SK-N-SH (cell line): ENCODE results near the gene VPS35. TPM values are rescaled to one million over a fixed set of nuclear protein-coding genes. Genes with fewer than 3 reads are reported as not detected.
"Not testable (repeated sequence)": the region's sequence is repeated elsewhere in the genome, so short reads cannot be mapped to it uniquely, and the experiment has no call there.

Experiments used
- CTCF ChIA-PET: fragments of 300-600, 350-600 bp; formaldehyde crosslinking; extraction: SDS; loops from one replicate; lab custom pipeline; 2021; lab: Yijun Ruan, JAX
- POLR2A ChIA-PET: fragments of 350-600 bp; sonication (Branson Sonifier 250); formaldehyde crosslinking; extraction: SDS; loops from one replicate; lab custom pipeline; 2020; ENCODE audit warnings: antibody characterized with exemption, inconsistent platforms; lab: Yijun Ruan, JAX
- DNase-seq: peaks from one replicate; pipeline ENCODE4 v3.0.0; 2012
- H2AFZ ChIP-seq: fragments of 200-600 bp; sonication (generic); 2 replicates; pipeline ENCODE4 v1.8.1; 2016; ENCODE audit warnings: antibody characterized with exemption, mild to moderate bottlenecking, low read depth
- H3F3A ChIP-seq: fragments of 200-600 bp; sonication (generic); replicated peaks from 2 replicates; pipeline ENCODE3; 2016; ENCODE audit warnings: antibody characterized with exemption, mild to moderate bottlenecking; ENCODE audit not compliant: insufficient read depth
- H3K27ac ChIP-seq, 2 experiments: fragments of 200-500 bp in 1 of 2; fragments of 200-600 bp in 1 of 2; sonication (Bioruptor generic) in 1 of 2; sonication (generic), shearing (Covaris generic) in 1 of 2; 2 replicates each; pipeline versions ENCODE4 v1.5.1 to v1.6.1; 2014 to 2016; ENCODE audit warnings: low read depth in 2 of 2, inconsistent platforms in 1 of 2, low read length in 1 of 2, mild to moderate bottlenecking in 1 of 2, mixed read lengths in 1 of 2
- H3K27me3 ChIP-seq: fragments of 200-600 bp; sonication (generic), shearing (Covaris generic); 2 replicates; pipeline ENCODE4 v1.6.1; 2016; ENCODE audit warnings: mixed run types; ENCODE audit not compliant: insufficient read depth
- H3K36me3 ChIP-seq, 2 experiments: fragments of 200-500 bp in 1 of 2; fragments of 200-600 bp in 1 of 2; sonication (Bioruptor generic) in 1 of 2; sonication (generic) in 1 of 2; replicated peaks in 1 of 2; 2 replicates each; pipeline versions ENCODE3 to v1.5.1; 2014 to 2016; ENCODE audit warnings: low read length in 1 of 2, mild to moderate bottlenecking in 1 of 2; ENCODE audit not compliant: insufficient read depth in 2 of 2, control insufficient read depth in 1 of 2
- H3K4me1 ChIP-seq, 2 experiments: fragments of 200-500 bp in 1 of 2; fragments of 200-600 bp in 1 of 2; sonication (Bioruptor generic) in 1 of 2; sonication (generic), shearing (Covaris generic) in 1 of 2; 2 replicates each; pipeline versions ENCODE4 v1.5.1 to v1.6.1; 2014 to 2016; ENCODE audit warnings: low read depth in 1 of 2, low read length in 1 of 2, mixed run types in 1 of 2; ENCODE audit not compliant: insufficient read depth in 2 of 2, control insufficient read depth in 1 of 2
- H3K4me2 ChIP-seq: fragments of 200-600 bp; sonication (generic), shearing (Covaris generic); 2 replicates; pipeline ENCODE4 v1.6.1; 2017; ENCODE audit warnings: mixed run types
- H3K4me3 ChIP-seq, 2 experiments: fragments of 200-500 bp in 1 of 2; fragments of 200-600 bp in 1 of 2; sonication (Bioruptor generic) in 1 of 2; sonication (generic), shearing (Covaris generic) in 1 of 2; 2 replicates each; pipeline versions ENCODE4 v1.5.1 to v1.8.1; 2014 to 2016; ENCODE audit warnings: low read depth in 2 of 2, inconsistent platforms in 1 of 2, low read length in 1 of 2, mild to moderate bottlenecking in 1 of 2, mixed read lengths in 1 of 2, moderate library complexity in 1 of 2
- H3K79me2 ChIP-seq: fragments of 200-600 bp; sonication (generic); 2 replicates; pipeline ENCODE4 v1.8.1; 2017; ENCODE audit warnings: mild to moderate bottlenecking; ENCODE audit not compliant: insufficient read depth
- H3K9ac ChIP-seq: fragments of 200-600 bp; sonication (generic); 2 replicates; pipeline ENCODE4 v1.6.1; 2017; ENCODE audit warnings: mixed run types
- H3K9me2 ChIP-seq: fragments of 200-600 bp; sonication (generic); 2 replicates; pipeline ENCODE4 v1.6.1; 2017; ENCODE audit warnings: mixed run types
- H3K9me3 ChIP-seq: fragments of 200-600 bp; sonication (generic); 2 replicates; pipeline ENCODE4 v1.6.1; 2017; ENCODE audit warnings: mixed run types, mild to moderate bottlenecking, moderate library complexity
- H4K20me1 ChIP-seq: fragments of 200-600 bp; sonication (generic); 2 replicates; pipeline ENCODE4 v1.6.1; 2017; ENCODE audit warnings: mild to moderate bottlenecking, mixed run types; ENCODE audit not compliant: insufficient read depth
- EP300 ChIP-seq, 2 experiments: IDR thresholded peaks; 2 replicates each; pipeline versions ENCODE4 v1.4.0 to v1.6.1; 2012; ENCODE audit warnings: borderline replicate concordance in 1 of 2, low read depth in 1 of 2, low read length in 1 of 2
- EZH2phosphoT487 ChIP-seq: fragments of 200-600 bp; sonication (generic); IDR thresholded peaks from 2 replicates; pipeline ENCODE4 v1.6.1; 2017; ENCODE audit warnings: low read depth, mixed run types, mild to moderate bottlenecking, antibody characterized with exemption, moderate library complexity, borderline replicate concordance
- FOXM1 ChIP-seq: IDR thresholded peaks from 2 replicates; pipeline ENCODE4 v1.4.0; 2012; ENCODE audit warnings: low read depth, mild to moderate bottlenecking
- MEF2A ChIP-seq: IDR thresholded peaks from 2 replicates; pipeline ENCODE4 v1.4.0; 2012; ENCODE audit warnings: low read depth, borderline replicate concordance
- RAD21 ChIP-seq: IDR thresholded peaks from 2 replicates; pipeline ENCODE4 v1.6.1; 2012; ENCODE audit warnings: mild to moderate bottlenecking, low read length
- RXRA ChIP-seq: IDR thresholded peaks from 2 replicates; pipeline ENCODE4 v1.4.0; 2012; ENCODE audit warnings: low read depth, mild to moderate bottlenecking, borderline replicate concordance
- WGBS: methylation state at CpG from one replicate; pipeline ENCODE4 v1.1.6; 2017; ENCODE audit warnings: low lambda C conversion rate; 5-methylcytosine and 5-hydroxymethylcytosine counted together
- polyA plus RNA-seq, 3 experiments: library from polyadenylated mRNA; depleted of rRNA; stranded (reverse); fragments of >200 nt; gene quantifications; 2 replicates each; pipeline ENCODE4 v1.2.3, GENCODE V29; 2012
- TF ChIP-seq, protein P1 (sequence below): IDR thresholded peaks from 2 replicates; pipeline ENCODE4 v1.4.0; 2012; ENCODE audit warnings: low read depth, borderline replicate concordance
- TF ChIP-seq, protein P2 (sequence below): IDR thresholded peaks from 2 replicates; pipeline ENCODE4 v1.4.0; 2012; ENCODE audit warnings: low read depth, borderline replicate concordance

The VPS35 gene
- polyA plus RNA-seq, 1 of the 3 experiments (the other 2 are of a cell fraction) = 17.5 TPM

GRCh38 chr16:46686815-46687473, 2.0 kb downstream of the VPS35 start:
- ChIA-PET POLR2A (interaction anchor here (0.6 kb wide), 1 partner anchor 105 kb away, joined by 3 read pairs; no protein-coding TSS in a partner anchor), CTCF (interaction anchor here (0.8 to 1.6 kb wide), 4 partner anchors 11 to 242 kb away, joined by 3 to 8 read pairs (median 4); no protein-coding TSS in a partner anchor)
- Histone ChIP-seq H3K9me2 (no peaks in the 10 kb centered on the region), H3K9ac (no peak overlapping the region; the same call in 1 of the 2 replicates), H3K27ac (no peak overlapping the region), H2AFZ (no peak overlapping the region), H3F3A (peaks cover 13% of the 10 kb centered on the region), H3K27me3 (no peaks in the 10 kb centered on the region), H3K79me2 (peaks cover 91% of the 10 kb centered on the region), H3K36me3 (no peaks in the 10 kb centered on the region), H3K4me3 (peak overlapping the region in 1 of 2 experiments; percentile 83; a peak in 3 of 4 replicates), H4K20me1 (peaks cover 68% of the 10 kb centered on the region), H3K4me2 (peak overlapping the region; percentile 96), H3K9me3 (no peaks in the 10 kb centered on the region), H3K4me1 (peaks cover 18% of the 10 kb centered on the region in 2 experiments)
- no peak for TF ChIP-seq EP300 (IDR thresholded peaks at IDR 0.05; ENCODE audit: borderline replicate concordance in 1 of 2, low read depth in 1 of 2, low read length in 1 of 2)
- no peak for TF ChIP-seq FOXM1
- TF ChIP-seq, protein P1, sequence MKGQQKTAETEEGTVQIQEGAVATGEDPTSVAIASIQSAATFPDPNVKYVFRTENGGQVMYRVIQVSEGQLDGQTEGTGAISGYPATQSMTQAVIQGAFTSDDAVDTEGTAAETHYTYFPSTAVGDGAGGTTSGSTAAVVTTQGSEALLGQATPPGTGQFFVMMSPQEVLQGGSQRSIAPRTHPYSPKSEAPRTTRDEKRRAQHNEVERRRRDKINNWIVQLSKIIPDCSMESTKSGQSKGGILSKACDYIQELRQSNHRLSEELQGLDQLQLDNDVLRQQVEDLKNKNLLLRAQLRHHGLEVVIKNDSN = no peak
- no peak for TF ChIP-seq RAD21
- no peak for TF ChIP-seq MEF2A
- no peak for TF ChIP-seq RXRA
- TF ChIP-seq, protein P2, sequence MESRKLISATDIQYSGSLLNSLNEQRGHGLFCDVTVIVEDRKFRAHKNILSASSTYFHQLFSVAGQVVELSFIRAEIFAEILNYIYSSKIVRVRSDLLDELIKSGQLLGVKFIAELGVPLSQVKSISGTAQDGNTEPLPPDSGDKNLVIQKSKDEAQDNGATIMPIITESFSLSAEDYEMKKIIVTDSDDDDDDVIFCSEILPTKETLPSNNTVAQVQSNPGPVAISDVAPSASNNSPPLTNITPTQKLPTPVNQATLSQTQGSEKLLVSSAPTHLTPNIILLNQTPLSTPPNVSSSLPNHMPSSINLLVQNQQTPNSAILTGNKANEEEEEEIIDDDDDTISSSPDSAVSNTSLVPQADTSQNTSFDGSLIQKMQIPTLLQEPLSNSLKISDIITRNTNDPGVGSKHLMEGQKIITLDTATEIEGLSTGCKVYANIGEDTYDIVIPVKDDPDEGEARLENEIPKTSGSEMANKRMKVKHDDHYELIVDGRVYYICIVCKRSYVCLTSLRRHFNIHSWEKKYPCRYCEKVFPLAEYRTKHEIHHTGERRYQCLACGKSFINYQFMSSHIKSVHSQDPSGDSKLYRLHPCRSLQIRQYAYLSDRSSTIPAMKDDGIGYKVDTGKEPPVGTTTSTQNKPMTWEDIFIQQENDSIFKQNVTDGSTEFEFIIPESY = no peak
- no peak for TF ChIP-seq EZH2phosphoT487
- no peak for DNase-seq
- WGBS = 52% methylated on average over 5 of the region's 5 CpGs

DNA sequence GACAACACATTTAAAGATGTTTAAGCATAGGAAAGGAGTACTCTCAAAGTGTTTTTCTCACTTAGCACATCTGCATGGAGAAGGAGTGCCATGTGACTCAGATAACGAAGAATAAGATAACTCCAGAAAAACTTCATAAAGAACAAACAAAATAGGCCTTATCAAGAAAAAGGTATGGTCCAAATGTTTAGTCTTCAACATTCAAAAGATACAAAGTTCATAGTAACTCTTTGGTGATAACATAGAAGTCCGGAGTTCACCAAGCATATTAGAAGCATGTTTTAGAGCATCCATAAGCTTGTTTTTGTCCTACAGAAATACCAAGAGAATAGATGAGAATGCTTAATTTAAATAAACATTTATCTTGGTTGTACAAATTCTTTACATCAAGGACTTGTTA, 7.1 kb downstream of the VPS35 start:
- peaks cover 39% of the 10 kb centered on the region for H4K20me1 ChIP-seq
- H3K9me2 ChIP-seq, H3K27ac ChIP-seq, H3K4me1 ChIP-seq, DNase-seq, H3K27me3 ChIP-seq, H3K4me2 ChIP-seq, H3K9me3 ChIP-seq, H3K4me3 ChIP-seq, H3K9ac ChIP-seq, POLR2A ChIA-PET, H2AFZ ChIP-seq, H3F3A ChIP-seq: not testable (repeated sequence)
- 96% methylated on average over 2 of the region's 2 CpGs for WGBS
- CTCF ChIA-PET = interaction anchor here (0.6 to 2.9 kb wide), 3 partner anchors 8 to 465 kb away, joined by 3 to 15 read pairs (median 5); no protein-coding TSS in a partner anchor
- peaks cover 67% of the 10 kb centered on the region for H3K79me2 ChIP-seq
- H3K36me3 ChIP-seq = peaks cover 34 to 44% of the 10 kb centered on the region in 2 experiments

DNA sequence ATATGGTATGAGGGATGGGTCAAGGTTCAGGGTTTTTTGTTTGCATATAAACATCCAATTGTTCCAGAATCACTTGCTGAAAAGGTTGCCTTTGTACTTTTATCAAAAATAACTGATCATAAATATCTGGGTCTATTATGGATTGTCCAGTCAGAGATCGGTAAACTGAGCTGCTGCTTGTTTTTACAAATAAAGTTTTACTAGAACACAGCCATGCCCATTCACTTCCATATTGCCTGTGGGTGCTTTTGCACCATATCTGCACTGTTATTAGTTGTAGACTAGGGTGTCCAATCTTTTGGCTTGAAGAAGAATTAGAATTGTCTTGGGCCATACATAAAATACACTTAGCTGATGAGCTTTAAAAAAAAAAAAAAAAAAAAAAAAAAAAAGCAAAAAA, 11.0 kb downstream of the VPS35 start:
- H3K27ac ChIP-seq, H3K9me3 ChIP-seq, POLR2A ChIA-PET, H2AFZ ChIP-seq, H3K4me2 ChIP-seq, H4K20me1 ChIP-seq, DNase-seq, H3K27me3 ChIP-seq, H3K9ac ChIP-seq, H3K9me2 ChIP-seq, H3K4me3 ChIP-seq, H3K4me1 ChIP-seq: not testable (repeated sequence)
- Histone ChIP-seq H3K36me3 (peaks cover 52 to 74% of the 10 kb centered on the region in 2 experiments), H3F3A (peaks cover 18% of the 10 kb centered on the region), H3K79me2 (peaks cover 28% of the 10 kb centered on the region)
- CTCF ChIA-PET = interaction anchor here (0.6 to 1.4 kb wide), 4 partner anchors 13 to 1435 kb away, joined by 3 to 4 read pairs (median 3); no protein-coding TSS in a partner anchor
- 100% methylated on average over 1 of the region's 1 CpG for WGBS
